Measurements from ENCODE around the gene CCDC138.

The CCDC138 gene

GRCh38 chr2:108829578-108830310 lies 43.2 kb downstream of the CCDC138 start:
- DNase-seq (ENCODE audit: low spot score): no peak

- DNase-seq (ENCODE audit: low spot score): no peak
These were observed 46.6 kb downstream of the CCDC138 start for GRCh38 chr2:108833219-108833618.

- DNase-seq (ENCODE audit: low spot score): no peak
These were observed 48.0 kb downstream of the CCDC138 start for GRCh38 chr2:108834620-108835019.

- DNase-seq (ENCODE audit: low spot score): no peak
These were observed 48.5 kb downstream of the CCDC138 start for GRCh38 chr2:108835040-108835439.

GRCh38 chr2:108837198-108837597 lies 50.6 kb downstream of the CCDC138 start:
- DNase-seq (ENCODE audit: low spot score): no peak

- no peak for DNase-seq (ENCODE audit: low spot score)
These were observed 54.9 kb downstream of the CCDC138 start for GRCh38 chr2:108841506-108841905.

- no peak for DNase-seq (ENCODE audit: low spot score)
These were observed 59.4 kb downstream of the CCDC138 start for GRCh38 chr2:108845923-108846322.

- no peak for DNase-seq (ENCODE audit: low spot score)
These were observed 60.4 kb downstream of the CCDC138 start for GRCh38 chr2:108847000-108847399.

GRCh38 chr2:108852375-108852774 lies 65.8 kb downstream of the CCDC138 start:
- no peak for DNase-seq (ENCODE audit: low spot score)

- DNase-seq (ENCODE audit: low spot score): no peak
These were observed 66.8 kb downstream of the CCDC138 start for GRCh38 chr2:108853421-108853820.

GRCh38 chr2:108854484-108854883 lies 67.9 kb downstream of the CCDC138 start:
- DNase-seq (ENCODE audit: low spot score): no peak

- DNase-seq (ENCODE audit: low spot score): peak; percentile 30
These were observed 68.6 kb downstream of the CCDC138 start for GRCh38 chr2:108855194-108855593.

- no peak for DNase-seq (ENCODE audit: low spot score)
These were observed 72.3 kb downstream of the CCDC138 start for GRCh38 chr2:108858894-108859293.

- no peak for DNase-seq (ENCODE audit: low spot score)
These were observed 79.5 kb downstream of the CCDC138 start for GRCh38 chr2:108866041-108866440.

- no peak for DNase-seq (ENCODE audit: low spot score)
These were observed 82.3 kb downstream of the CCDC138 start for GRCh38 chr2:108868911-108869310.

- no peak for DNase-seq (ENCODE audit: low spot score)
These were observed 83.0 kb downstream of the CCDC138 start for GRCh38 chr2:108869542-108869941.

GRCh38 chr2:108870069-108870644 lies 83.6 kb downstream of the CCDC138 start:
- DNase-seq (ENCODE audit: low spot score): no peak

- no peak for DNase-seq (ENCODE audit: low spot score)
These were observed 90.9 kb downstream of the CCDC138 start for GRCh38 chr2:108877506-108877905.

GRCh38 chr2:108878276-108878675 lies 91.7 kb downstream of the CCDC138 start:
- no peak for DNase-seq (ENCODE audit: low spot score)

GRCh38 chr2:108884619-108885018 lies 98.0 kb downstream of the CCDC138 start:
- DNase-seq (ENCODE audit: low spot score): no peak

GRCh38 chr2:108889907-108890306 lies 103.3 kb downstream of the CCDC138 start:
- DNase-seq (ENCODE audit: low spot score): no peak

GRCh38 chr2:108893277-108893676 lies 106.7 kb downstream of the CCDC138 start:
- DNase-seq (ENCODE audit: low spot score): no peak

GRCh38 chr2:108894766-108895165 lies 108.2 kb downstream of the CCDC138 start:
- no peak for DNase-seq (ENCODE audit: low spot score)

- DNase-seq (ENCODE audit: low spot score): no peak
These were observed 108.6 kb downstream of the CCDC138 start for GRCh38 chr2:108895188-108895587.

Measured in CD4-positive, alpha-beta T cell treated with Interleukin-6 at 100 ng/mL for 8 hours (primary cell).